Measurements from ENCODE around the gene CDX2.

GRCh38 chr13:27954406-27954851 lies 14.7 kb downstream of the CDX2 start:
- TF ChIP-seq GATA3 (IDR thresholded peaks at IDR 0.05; ENCODE audit: low read depth, low read length): no peak
- no peak for TF ChIP-seq GATA2 (IDR thresholded peaks at IDR 0.05; ENCODE audit: low read depth, low read length)
